Measurements from ENCODE around the gene DDX1. TPM values are rescaled to one million over a fixed set of nuclear protein-coding genes. Genes with fewer than 3 reads are reported as not detected.

The DDX1 gene
- total RNA-seq, 1 donor from 2014 or later, result 58.5 TPM

- no peaks in the 10 kb centered on the region for H3K36me3 ChIP-seq (ENCODE audit: control insufficient read depth, insufficient read depth, low read length)
- TF ChIP-seq CTCF (IDR thresholded peaks at IDR 0.05; ENCODE audit: insufficient read depth, low read length, poor library complexity, severe bottlenecking), result no peak
- DNase-seq (ENCODE audit: low read depth), result no peak
- no peak overlapping the region for H3K4me3 ChIP-seq (ENCODE audit: low read depth, low read length)
- no peaks in the 10 kb centered on the region for H3K27me3 ChIP-seq (ENCODE audit: control insufficient read depth, insufficient read depth, low read length)
Measured at GRCh38 chr2:15584316-15584715, 7.4 kb upstream of the DDX1 start.

GRCh38 chr2:15584767-15585469, 6.8 kb upstream of the DDX1 start:
- Histone ChIP-seq H3K36me3 (ENCODE audit: control insufficient read depth, insufficient read depth, low read length) (no peaks in the 10 kb centered on the region), H3K27me3 (ENCODE audit: control insufficient read depth, insufficient read depth, low read length) (no peaks in the 10 kb centered on the region), H3K4me3 (ENCODE audit: low read depth, low read length) (no peak overlapping the region)
- no peak for TF ChIP-seq CTCF (IDR thresholded peaks at IDR 0.05; ENCODE audit: insufficient read depth, low read length, poor library complexity, severe bottlenecking)
- DNase-seq (ENCODE audit: low read depth), result no peak

- Histone ChIP-seq H3K36me3 (ENCODE audit: control insufficient read depth, insufficient read depth, low read length) (no peaks in the 10 kb centered on the region), H3K4me3 (ENCODE audit: low read depth, low read length) (no peak overlapping the region), H3K27me3 (ENCODE audit: control insufficient read depth, insufficient read depth, low read length) (no peaks in the 10 kb centered on the region)
- TF ChIP-seq CTCF (IDR thresholded peaks at IDR 0.05; ENCODE audit: insufficient read depth, low read length, poor library complexity, severe bottlenecking), result peak; percentile 69
- no peak for DNase-seq (ENCODE audit: low read depth)
Measured at GRCh38 chr2:15588329-15588919, 3.2 kb upstream of the DDX1 start.

GRCh38 chr2:15591373-15591691, 336 bp upstream of the DDX1 start:
- TF ChIP-seq CTCF (IDR thresholded peaks at IDR 0.05; ENCODE audit: insufficient read depth, low read length, poor library complexity, severe bottlenecking), result no peak
- H3K36me3 ChIP-seq (ENCODE audit: control insufficient read depth, insufficient read depth, low read length), result no peaks in the 10 kb centered on the region
- H3K4me3 ChIP-seq (ENCODE audit: low read depth, low read length), result peak overlapping the region; percentile 95
- DNase-seq (ENCODE audit: low read depth), result no peak
- H3K27me3 ChIP-seq (ENCODE audit: control insufficient read depth, insufficient read depth, low read length), result no peaks in the 10 kb centered on the region

DNA sequence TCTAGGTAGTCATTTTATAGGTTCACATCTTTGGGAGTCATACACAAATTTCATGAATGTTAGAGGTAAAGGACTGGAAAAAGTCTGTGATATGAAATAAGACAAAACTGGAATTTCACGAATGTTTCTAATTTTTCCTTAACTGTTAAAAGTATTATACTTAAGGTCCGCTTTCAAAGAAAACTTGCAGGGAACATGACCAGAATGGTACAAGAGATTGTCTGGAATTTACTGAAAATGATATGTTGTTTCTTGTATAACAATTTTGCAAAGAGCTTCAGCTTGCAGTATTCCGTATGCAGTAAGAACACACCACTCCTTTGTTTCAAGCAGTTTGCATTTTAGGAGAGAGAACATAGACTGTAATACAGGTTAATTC, 1.6 kb downstream of the DDX1 start:
- Histone ChIP-seq H3K4me3 (ENCODE audit: low read depth, low read length) (no peak overlapping the region), H3K36me3 (ENCODE audit: control insufficient read depth, insufficient read depth, low read length) (no peaks in the 10 kb centered on the region), H3K27me3 (ENCODE audit: control insufficient read depth, insufficient read depth, low read length) (no peaks in the 10 kb centered on the region)
- DNase-seq (ENCODE audit: low read depth), result no peak
- no peak for TF ChIP-seq CTCF (IDR thresholded peaks at IDR 0.05; ENCODE audit: insufficient read depth, low read length, poor library complexity, severe bottlenecking)
